Stomach (tissue), 4 donors: ENCODE measurements around the gene RYR3.

Experiments used
- POLR2A ChIP-seq, 4 donors: fragments of 450-650 bp; IDR thresholded peaks; one replicate each; pipeline ENCODE4 v1.6.1; 2016; ENCODE audit warnings: antibody characterized with exemption in 4 of 4, control low read depth in 2 of 4, mild to moderate bottlenecking in 1 of 4, moderate library complexity in 1 of 4
- POLR2AphosphoS5 ChIP-seq, 3 donors: sonication (generic); formaldehyde crosslinking; IDR thresholded peaks; one replicate each; pipeline ENCODE4 v1.6.1; 2016; ENCODE audit warnings: antibody characterized with exemption in 3 of 3
- TF ChIP-seq, protein P1 (sequence below), 7 experiments: fragments of 450-650 bp in 4 of 7; fragments of 200-600 bp in 3 of 7; sonication (generic) in 3 of 7; IDR thresholded peaks; one replicate each; pipeline ENCODE4 v1.5.1; 2016 to 2019; ENCODE audit warnings: antibody characterized with exemption in 7 of 7, control low read depth in 2 of 7, mild to moderate bottlenecking in 1 of 7

DNA sequence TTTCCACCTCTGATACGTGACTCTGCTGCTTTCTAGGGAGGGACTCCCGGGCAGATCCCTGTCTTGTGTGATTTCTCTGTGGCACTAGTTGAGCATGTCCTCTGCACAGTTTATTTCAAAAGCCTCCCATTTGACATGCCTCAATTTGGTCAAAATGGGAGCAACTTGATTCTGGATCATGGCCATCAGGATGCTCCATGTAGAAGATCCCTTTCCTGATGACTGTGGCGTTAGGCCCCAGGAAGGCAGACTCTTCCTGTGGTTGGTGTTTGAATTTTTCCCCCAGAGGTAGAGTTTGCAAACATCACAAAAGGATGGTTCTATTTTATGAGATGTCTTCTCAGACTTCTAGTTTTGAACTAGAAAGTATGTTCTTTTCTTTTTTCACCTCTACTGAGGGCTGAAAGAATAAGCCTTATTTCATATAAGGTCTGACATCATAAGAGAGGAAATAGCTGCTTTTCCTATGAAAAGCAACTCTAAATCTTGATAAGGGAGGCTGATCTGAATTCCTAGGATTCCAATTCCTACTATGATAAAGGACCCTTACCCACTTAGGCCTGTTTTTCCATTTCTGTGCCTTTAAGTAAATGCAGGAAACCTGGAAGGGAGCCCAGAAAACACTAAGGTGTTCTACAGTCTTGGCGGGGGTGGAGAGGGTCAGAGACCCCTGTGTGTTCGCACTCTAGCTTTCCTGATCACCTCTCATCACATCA is 413.7 kb downstream of the RYR3 start:
- TF ChIP-seq, protein P1, sequence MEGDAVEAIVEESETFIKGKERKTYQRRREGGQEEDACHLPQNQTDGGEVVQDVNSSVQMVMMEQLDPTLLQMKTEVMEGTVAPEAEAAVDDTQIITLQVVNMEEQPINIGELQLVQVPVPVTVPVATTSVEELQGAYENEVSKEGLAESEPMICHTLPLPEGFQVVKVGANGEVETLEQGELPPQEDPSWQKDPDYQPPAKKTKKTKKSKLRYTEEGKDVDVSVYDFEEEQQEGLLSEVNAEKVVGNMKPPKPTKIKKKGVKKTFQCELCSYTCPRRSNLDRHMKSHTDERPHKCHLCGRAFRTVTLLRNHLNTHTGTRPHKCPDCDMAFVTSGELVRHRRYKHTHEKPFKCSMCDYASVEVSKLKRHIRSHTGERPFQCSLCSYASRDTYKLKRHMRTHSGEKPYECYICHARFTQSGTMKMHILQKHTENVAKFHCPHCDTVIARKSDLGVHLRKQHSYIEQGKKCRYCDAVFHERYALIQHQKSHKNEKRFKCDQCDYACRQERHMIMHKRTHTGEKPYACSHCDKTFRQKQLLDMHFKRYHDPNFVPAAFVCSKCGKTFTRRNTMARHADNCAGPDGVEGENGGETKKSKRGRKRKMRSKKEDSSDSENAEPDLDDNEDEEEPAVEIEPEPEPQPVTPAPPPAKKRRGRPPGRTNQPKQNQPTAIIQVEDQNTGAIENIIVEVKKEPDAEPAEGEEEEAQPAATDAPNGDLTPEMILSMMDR (IDR thresholded peaks at IDR 0.05), result no peak
- TF ChIP-seq POLR2AphosphoS5 (IDR thresholded peaks at IDR 0.05) (no peak), POLR2A (IDR thresholded peaks at IDR 0.05) (no peak)
